NCI-H2196 (cell line): ENCODE measurements around the gene SERPINH1.

Experiments used
- DNase-seq: peaks from one replicate; lab custom pipeline; 2025; ENCODE audit not compliant: unreplicated experiment; lab: John Stamatoyannopoulos, UW

Gene SERPINH1

GRCh38 chr11:75554258-75555022 lies 7.6 kb upstream of the SERPINH1 start:
- DNase-seq, result no peak

GRCh38 chr11:75555079-75555811 lies 6.8 kb upstream of the SERPINH1 start:
- DNase-seq, result no peak

- no peak for DNase-seq
Measured at GRCh38 chr11:75556275-75556674, 5.8 kb upstream of the SERPINH1 start.

- no peak for DNase-seq
Measured at GRCh38 chr11:75557666-75558494, 4.2 kb upstream of the SERPINH1 start.

- no peak for DNase-seq
Measured at GRCh38 chr11:75558939-75559843, 2.9 kb upstream of the SERPINH1 start.

- DNase-seq, result no peak
Measured at GRCh38 chr11:75560644-75561043, 1.4 kb upstream of the SERPINH1 start.

GRCh38 chr11:75561426-75562047 lies 516 bp upstream of the SERPINH1 start:
- no peak for DNase-seq

GRCh38 chr11:75562836-75563484 lies 907 bp downstream of the SERPINH1 start:
- no peak for DNase-seq

GRCh38 chr11:75563501-75563977 lies 1.5 kb downstream of the SERPINH1 start:
- DNase-seq, result no peak

GRCh38 chr11:75563978-75564552 lies 2.0 kb downstream of the SERPINH1 start:
- no peak for DNase-seq

- no peak for DNase-seq
Measured at GRCh38 chr11:75565221-75565814, 3.3 kb downstream of the SERPINH1 start.

- no peak for DNase-seq
Measured at GRCh38 chr11:75565916-75566762, 4.1 kb downstream of the SERPINH1 start.

- DNase-seq, result no peak
Measured at GRCh38 chr11:75566763-75567279, 4.8 kb downstream of the SERPINH1 start.

GRCh38 chr11:75567971-75568370 lies 5.9 kb downstream of the SERPINH1 start:
- DNase-seq, result no peak

- DNase-seq, result no peak
Measured at GRCh38 chr11:75568616-75569219, 6.7 kb downstream of the SERPINH1 start.

- DNase-seq, result no peak
Measured at GRCh38 chr11:75570559-75571139, 8.6 kb downstream of the SERPINH1 start.

- DNase-seq, result no peak
Measured at GRCh38 chr11:75571625-75572024, 9.6 kb downstream of the SERPINH1 start.
